HG03108 (cell line): ENCODE measurements around the gene EIPR1.
A peak's percentile ranks its signal among the peaks of the same experiment; 100 is the strongest.

Experiments used
- ATAC-seq: cut with Tn5 transposase; IDR thresholded peaks from one replicate; pipeline ENCODE4 v1.9.1; 2021; ENCODE audit warnings: moderate library complexity; ENCODE audit not compliant: unreplicated experiment

Gene EIPR1

GRCh38 chr2:3377612-3378432 is at the start of gene EIPR1:
EIPR1 (minus strand) TSS chr2:3377818; CDS start chr2:3377689, 129 bp downstream.
- ATAC-seq = peak; percentile 79

GRCh38 chr2:3427272-3427671 is 49.7 kb upstream of the EIPR1 start:
- ATAC-seq = no peak

- ATAC-seq = no peak
Observed at GRCh38 chr2:3426615-3427014, 49.0 kb upstream of the EIPR1 start.

GRCh38 chr2:3424171-3424795 is 46.7 kb upstream of the EIPR1 start:
- no peak for ATAC-seq

- no peak for ATAC-seq
Observed at GRCh38 chr2:3423492-3424170, 46.0 kb upstream of the EIPR1 start.

- peak; percentile 57 for ATAC-seq
Observed at GRCh38 chr2:3422161-3422779, 44.7 kb upstream of the EIPR1 start.

- no peak for ATAC-seq
Observed at GRCh38 chr2:3421580-3421979, 44.0 kb upstream of the EIPR1 start.

- ATAC-seq = no peak
Observed at GRCh38 chr2:3420769-3421397, 43.3 kb upstream of the EIPR1 start.

- no peak for ATAC-seq
Observed at GRCh38 chr2:3420076-3420768, 42.6 kb upstream of the EIPR1 start.

GRCh38 chr2:3418766-3419404 is 41.3 kb upstream of the EIPR1 start:
- no peak for ATAC-seq

GRCh38 chr2:3414133-3414860 is 36.7 kb upstream of the EIPR1 start:
- ATAC-seq = no peak

- ATAC-seq = no peak
Observed at GRCh38 chr2:3413697-3414096, 36.1 kb upstream of the EIPR1 start.

- ATAC-seq = no peak
Observed at GRCh38 chr2:3411103-3411502, 33.5 kb upstream of the EIPR1 start.

GRCh38 chr2:3409627-3410170 is 32.1 kb upstream of the EIPR1 start:
- ATAC-seq = no peak

GRCh38 chr2:3408781-3409180 is 31.2 kb upstream of the EIPR1 start:
- ATAC-seq = no peak

GRCh38 chr2:3406501-3406900 is 28.9 kb upstream of the EIPR1 start:
- ATAC-seq = no peak

- no peak for ATAC-seq
Observed at GRCh38 chr2:3405876-3406275, 28.3 kb upstream of the EIPR1 start.

GRCh38 chr2:3405307-3405706 is 27.7 kb upstream of the EIPR1 start:
- ATAC-seq = no peak

- no peak for ATAC-seq
Observed at GRCh38 chr2:3404349-3404894, 26.8 kb upstream of the EIPR1 start.
